Ramos (cell line): ENCODE measurements around the gene BMAL2.

ENCODE experiments used
- in situ Hi-C: fragments of 300-500 bp; cut with MboI; formaldehyde crosslinking; loops from one replicate; pipeline ENCODE4 v1.14.3; 2022; ENCODE audit warnings: low sequenced_read_pairs; ENCODE audit not compliant: unreplicated experiment

Gene BMAL2

DNA sequence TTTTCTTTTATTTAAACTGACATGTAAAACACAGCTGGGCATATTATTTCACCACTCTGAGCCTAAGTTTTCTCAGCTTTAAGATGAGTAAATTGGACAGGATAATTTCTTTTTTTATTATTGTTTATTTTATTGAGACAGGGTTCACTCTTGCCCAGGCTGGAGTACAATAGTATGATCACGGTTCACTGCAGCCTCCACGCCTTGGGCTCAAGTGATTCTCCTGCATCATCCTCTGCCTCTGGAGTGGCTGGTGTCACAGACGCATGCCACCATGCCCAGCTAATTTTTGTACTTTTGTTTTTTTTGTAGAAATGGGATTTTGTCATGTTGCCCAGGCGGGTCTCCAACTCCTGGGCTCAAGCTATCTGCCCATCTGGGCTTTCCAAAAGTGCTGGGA is 12.7 kb downstream of the BMAL2 start:
- in situ Hi-C loops, result no loop called here

DNA sequence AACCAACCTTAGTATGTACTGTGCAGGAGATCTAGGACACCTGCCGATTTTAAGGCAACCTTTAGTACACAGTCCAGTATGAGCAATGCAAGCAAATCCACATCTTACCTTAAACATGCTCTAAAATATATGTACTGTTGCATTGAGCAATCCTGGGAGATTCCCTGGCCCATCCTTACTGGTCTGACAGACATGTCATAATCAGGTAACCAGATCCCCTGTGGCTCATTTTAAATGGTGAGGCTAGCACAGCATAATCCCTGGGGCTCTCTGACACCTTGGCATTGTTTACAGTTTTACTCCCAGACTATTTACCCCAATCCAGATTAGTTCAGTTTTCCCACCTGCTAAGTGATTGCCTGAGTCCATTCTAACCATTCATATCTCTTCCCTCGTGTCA is 15.1 kb downstream of the BMAL2 start:
- in situ Hi-C loops, result no loop called here

DNA sequence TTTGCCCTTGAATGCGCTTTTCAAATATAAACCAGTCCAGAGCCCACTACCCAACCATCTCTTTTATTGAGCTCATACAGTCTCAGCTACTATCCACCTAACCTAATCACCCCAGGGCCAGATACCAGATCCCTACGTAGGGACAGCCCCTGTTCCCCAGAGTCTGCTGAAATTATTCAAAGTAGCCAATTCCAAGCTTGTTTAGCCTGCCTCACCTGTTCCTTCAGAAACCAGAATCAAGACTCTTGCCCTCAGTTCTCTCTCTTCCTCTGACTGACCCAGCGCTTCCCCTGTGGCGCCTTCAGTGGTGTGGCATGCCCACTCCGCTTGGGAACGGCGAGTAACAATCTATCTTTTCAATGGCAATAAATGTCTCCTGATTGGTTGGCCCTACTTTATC is 18.8 kb downstream of the BMAL2 start:
- in situ Hi-C loops, result no loop called here

DNA sequence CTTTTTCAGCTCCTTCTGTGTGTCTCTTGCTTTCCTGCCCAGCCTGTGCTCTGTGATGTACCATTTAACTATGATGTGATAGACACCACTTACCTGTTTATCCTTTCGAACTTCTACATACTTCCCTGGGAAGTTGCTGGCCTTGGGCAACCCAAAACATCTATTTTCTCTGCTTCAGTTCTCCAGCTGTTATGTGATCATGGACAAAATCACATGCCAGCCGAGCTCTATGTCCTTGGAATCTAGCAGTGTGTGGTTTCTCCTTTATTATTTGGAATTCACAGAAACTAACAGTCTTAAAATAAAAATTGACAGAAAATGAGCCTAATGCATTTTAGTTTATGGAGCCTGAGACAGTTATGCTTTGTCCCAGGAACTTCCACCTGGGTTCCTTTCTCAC is 22.9 kb downstream of the BMAL2 start:
- in situ Hi-C loops, result no loop called here

DNA sequence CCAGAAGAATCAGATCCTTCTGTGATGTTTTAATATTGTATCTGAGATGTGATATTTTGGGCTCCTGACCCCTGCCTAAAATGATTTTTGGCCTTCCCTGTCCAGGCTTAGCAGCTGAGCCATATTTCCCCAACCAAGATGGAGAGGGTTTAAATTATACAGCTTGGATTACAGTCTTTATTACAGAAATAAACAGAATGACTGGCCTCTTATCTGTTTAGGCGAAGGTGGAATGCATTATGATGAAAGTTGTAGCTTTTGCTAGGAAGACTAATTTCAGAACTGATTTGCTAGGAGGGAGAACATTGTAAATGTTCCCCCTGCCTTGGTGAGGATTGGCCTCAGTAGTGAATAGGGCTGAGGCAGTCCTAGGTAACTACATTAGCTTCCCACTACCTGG is 23.3 kb downstream of the BMAL2 start:
- in situ Hi-C loops, result no loop called here

DNA sequence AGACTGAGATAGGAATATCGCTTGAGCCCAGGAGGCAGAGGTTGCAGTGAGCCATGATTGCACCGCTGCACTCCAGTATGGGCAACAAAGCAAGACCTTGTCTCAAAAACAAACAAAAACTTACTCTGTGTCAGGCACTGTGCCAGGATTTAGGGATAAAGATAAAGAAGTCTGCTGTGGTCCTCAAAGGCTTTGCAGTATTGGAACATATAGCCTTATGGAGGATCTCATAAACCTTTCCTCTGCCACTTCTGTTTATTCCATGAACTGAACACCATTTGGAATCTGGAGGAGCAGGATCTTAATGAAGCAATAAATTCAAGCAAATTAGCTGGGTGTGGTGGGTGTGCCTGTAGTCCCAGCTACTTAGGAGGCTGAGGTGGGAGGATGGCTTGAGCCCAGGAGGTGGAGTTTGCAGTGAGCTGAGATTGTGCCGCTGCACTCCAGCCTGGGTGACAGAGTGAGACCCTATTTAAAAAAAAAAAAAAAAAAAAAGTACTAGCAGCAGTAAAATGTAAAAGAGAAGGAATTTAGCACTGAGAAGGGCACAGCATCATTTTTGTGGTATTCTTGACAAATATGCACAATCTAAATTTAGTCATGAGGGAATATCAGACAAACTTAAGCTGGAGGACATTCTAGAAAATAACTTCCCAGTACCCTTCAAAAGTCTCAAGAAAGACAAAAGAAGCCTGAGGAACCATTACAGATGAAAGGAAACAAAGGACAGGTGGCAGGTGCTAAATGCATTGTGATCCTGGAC is 27.1 kb downstream of the BMAL2 start:
- in situ Hi-C loops, result no loop called here

DNA sequence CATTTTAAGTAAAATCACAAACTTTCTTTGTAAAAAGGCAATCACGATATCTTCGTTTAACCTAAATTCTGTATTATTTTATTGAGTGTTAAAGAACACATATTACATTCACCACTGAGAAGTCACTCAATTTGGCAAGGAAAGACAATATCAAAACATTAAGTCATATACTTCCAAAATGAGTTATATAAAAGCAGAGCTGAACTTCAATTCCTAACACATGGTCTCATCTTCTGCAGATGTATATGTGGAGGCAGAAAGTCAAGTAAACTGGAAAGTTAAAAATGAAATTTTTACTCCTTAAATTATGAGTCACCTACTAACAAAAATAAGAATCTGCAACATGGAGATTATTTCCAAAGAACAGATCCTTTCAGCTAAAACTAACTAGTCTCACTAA is 28.7 kb downstream of the BMAL2 start:
- in situ Hi-C loops, result no loop called here

DNA sequence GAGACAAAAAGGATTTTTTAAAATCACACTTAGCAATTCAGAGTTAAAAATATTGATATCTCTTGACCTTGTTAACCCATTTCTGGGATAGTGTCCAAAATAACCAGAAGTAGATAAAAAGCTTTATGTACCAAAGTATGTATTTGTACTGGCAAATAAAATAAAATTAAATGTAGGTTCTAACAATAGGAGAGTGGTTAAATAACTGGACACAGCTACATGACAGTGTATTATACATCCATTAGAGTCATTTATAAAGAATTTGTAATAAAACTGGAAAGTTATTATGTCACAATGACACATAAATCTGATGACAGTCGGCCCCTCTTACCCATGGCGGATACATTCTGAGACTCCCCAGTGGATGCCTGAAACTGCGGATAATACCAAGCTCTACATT is 34.0 kb downstream of the BMAL2 start:
- in situ Hi-C loops, result no loop called here

DNA sequence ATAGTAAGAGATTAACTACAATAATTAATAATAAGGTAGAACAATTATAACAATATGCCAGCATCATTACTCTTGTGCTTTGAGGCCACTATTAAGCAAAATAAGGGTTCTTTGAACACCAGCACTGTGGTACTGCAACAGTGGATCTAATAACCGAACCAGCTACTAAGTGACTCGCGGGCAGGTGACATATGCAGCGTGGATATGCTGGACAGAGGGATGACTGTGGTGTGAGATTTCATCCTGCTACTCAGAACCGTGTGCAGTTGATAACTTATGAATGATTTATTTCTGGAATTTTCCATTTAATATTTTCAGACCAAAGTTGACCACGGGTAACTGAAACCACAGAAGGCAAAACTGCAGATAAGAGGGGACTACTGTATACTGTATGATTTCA is 34.4 kb downstream of the BMAL2 start:
- in situ Hi-C loops, result no loop called here

DNA sequence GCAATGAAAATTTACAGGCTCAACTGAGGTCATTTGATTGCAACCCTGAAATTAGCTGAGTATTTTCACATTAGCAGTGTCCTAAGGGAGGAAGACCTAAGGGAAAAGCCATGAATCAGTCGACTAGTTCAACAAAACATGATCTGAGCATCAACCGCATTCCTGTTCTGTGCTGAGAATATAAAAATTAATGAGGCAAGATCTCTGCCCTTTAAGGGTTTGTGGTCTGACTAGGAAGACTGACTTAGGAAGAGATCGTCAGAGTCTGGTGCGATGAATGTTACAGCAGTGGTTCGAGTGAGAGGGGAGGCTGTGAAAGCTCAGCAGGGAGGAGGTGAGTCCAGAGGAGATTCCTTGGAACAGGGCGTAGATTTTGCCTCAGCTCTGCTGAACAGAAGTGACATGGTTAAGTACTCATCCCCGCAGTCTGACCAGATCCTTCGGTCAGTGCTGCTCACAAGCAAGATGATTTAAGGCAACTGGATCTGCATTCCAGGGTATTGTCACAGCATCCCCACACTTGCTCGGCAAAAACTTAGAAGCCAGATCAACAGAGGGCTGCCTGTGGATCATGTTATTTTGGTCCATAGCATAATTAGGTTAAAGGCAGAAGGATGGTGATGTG is 49.6 kb downstream of the BMAL2 start:
- in situ Hi-C loops, result no loop called here
